IMR-90 (cell line): ENCODE measurements around the gene B4GALT5.

Experiments
- BHLHE40 ChIP-seq: fragments of 150-350 bp; IDR thresholded peaks from 2 replicates; pipeline ENCODE4 v1.6.1; 2016; ENCODE audit warnings: mild to moderate bottlenecking, low read depth, low read length
- CEBPB ChIP-seq: IDR thresholded peaks from 2 replicates; pipeline ENCODE4 v1.6.1; 2012; ENCODE audit warnings: low read depth, low read length, improper control_type of control experiment
- CHD1 ChIP-seq: IDR thresholded peaks from 2 replicates; pipeline ENCODE4 v1.6.1; 2012; ENCODE audit warnings: low read depth, low read length, improper control_type of control experiment
- CTCF ChIP-seq: conservative IDR thresholded peaks from 2 replicates; pipeline ENCODE4 v1.5.1; 2012; ENCODE audit warnings: mild to moderate bottlenecking, low read depth, low read length, improper control_type of control experiment
- MAFK ChIP-seq: IDR thresholded peaks from 2 replicates; pipeline ENCODE4 v1.6.1; 2012; ENCODE audit warnings: low read depth, low read length, improper control_type of control experiment
- MAZ ChIP-seq: IDR thresholded peaks from 2 replicates; pipeline ENCODE4 v1.6.1; 2012; ENCODE audit warnings: low read depth, mild to moderate bottlenecking, low read length, improper control_type of control experiment, moderate library complexity, borderline replicate concordance
- MXI1 ChIP-seq: IDR thresholded peaks from 2 replicates; pipeline ENCODE4 v1.6.1; 2012; ENCODE audit warnings: low read depth, mild to moderate bottlenecking, low read length, moderate library complexity, borderline replicate concordance
- POLR2A ChIP-seq: IDR thresholded peaks from 2 replicates; pipeline ENCODE4 v1.6.1; 2012; ENCODE audit warnings: mild to moderate bottlenecking, low read depth, low read length
- RAD21 ChIP-seq: IDR thresholded peaks from 2 replicates; pipeline ENCODE4 v1.6.1; 2012; ENCODE audit warnings: low read length, improper control_type of control experiment
- SMC3 ChIP-seq: fragments of 150-350 bp; IDR thresholded peaks from 2 replicates; pipeline ENCODE4 v1.6.1; 2016; ENCODE audit warnings: low read depth, mild to moderate bottlenecking, antibody characterized with exemption, low read length, moderate library complexity
- USF2 ChIP-seq: fragments of 150-350 bp; IDR thresholded peaks from 2 replicates; pipeline ENCODE4 v1.6.1; 2017; ENCODE audit warnings: mild to moderate bottlenecking, antibody characterized with exemption, low read length, low read depth

DNA sequence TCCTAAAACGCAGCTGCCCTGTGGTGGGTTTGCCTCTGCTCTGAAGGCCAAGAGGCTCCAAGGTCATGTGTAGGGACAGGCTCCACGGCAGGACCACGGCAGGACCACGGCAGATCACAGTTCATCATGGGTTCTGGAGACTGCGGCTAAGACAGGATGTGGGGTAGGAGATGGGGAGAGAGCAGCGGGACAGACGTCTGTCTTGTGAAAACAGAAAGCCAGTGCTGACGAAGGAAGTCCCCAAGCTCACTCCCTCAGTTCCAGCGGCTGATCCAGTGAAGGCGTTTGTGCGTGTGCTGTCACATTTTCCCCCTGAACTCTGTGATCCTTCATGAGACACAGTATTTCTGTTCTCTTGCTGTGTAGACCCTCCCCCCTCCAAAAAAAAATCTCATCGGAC is 77.8 kb downstream of the B4GALT5 start:
- TF ChIP-seq CTCF: no peak
- no peak for TF ChIP-seq MXI1
- TF ChIP-seq POLR2A: no peak
- no peak for TF ChIP-seq MAZ
- no peak for TF ChIP-seq SMC3
- no peak for TF ChIP-seq CHD1
- TF ChIP-seq USF2: no peak
- TF ChIP-seq CEBPB: no peak
- no peak for TF ChIP-seq RAD21
- no peak for TF ChIP-seq MAFK
- TF ChIP-seq BHLHE40: no peak
